Gastroesophageal sphincter (tissue), 3 donors: Measurements from ENCODE around the gene TRPC4AP.

ENCODE experiments used
- EP300 ChIP-seq: sonication (generic); formaldehyde crosslinking; IDR thresholded peaks from one replicate; pipeline ENCODE4 v1.6.1; 2017; ENCODE audit warnings: antibody characterized with exemption, mild to moderate bottlenecking
- POLR2A ChIP-seq, 2 donors: fragments of 450-650 bp; IDR thresholded peaks; one replicate each; pipeline ENCODE4 v1.6.1; 2017; ENCODE audit warnings: antibody characterized with exemption in 2 of 2, mild to moderate bottlenecking in 2 of 2, moderate library complexity in 1 of 2
- POLR2AphosphoS5 ChIP-seq: sonication (generic); formaldehyde crosslinking; IDR thresholded peaks from one replicate; pipeline ENCODE4 v1.6.1; 2017; ENCODE audit warnings: antibody characterized with exemption
- TF ChIP-seq, protein P1 (sequence below), 4 experiments: fragments of 200-600 bp in 2 of 4; fragments of 450-650 bp in 2 of 4; sonication (generic) in 1 of 4; IDR thresholded peaks; one replicate each; pipeline ENCODE4 v1.5.1; 2017 to 2019; ENCODE audit warnings: antibody characterized with exemption in 4 of 4, mild to moderate bottlenecking in 2 of 4, moderate library complexity in 2 of 4

DNA sequence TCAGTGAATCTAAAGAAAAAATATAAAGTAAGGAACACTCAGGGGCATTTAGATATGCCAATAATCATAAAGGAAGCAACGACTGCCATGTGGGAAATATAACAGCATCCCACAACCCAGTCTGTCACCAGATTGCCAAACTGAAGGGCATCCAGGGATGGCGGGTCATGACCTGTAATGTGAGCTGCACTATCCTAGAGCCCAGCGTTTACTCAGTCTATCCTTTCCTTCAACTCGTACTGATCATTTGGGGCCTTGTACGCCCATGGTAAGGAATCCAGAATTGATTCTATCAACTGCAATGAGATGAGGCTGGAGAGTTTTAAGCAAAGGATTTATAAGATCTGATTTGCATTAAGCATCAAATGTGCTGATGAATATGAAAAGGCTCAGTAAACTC is 5.3 kb downstream of the TRPC4AP start:
- TF ChIP-seq, protein P1, sequence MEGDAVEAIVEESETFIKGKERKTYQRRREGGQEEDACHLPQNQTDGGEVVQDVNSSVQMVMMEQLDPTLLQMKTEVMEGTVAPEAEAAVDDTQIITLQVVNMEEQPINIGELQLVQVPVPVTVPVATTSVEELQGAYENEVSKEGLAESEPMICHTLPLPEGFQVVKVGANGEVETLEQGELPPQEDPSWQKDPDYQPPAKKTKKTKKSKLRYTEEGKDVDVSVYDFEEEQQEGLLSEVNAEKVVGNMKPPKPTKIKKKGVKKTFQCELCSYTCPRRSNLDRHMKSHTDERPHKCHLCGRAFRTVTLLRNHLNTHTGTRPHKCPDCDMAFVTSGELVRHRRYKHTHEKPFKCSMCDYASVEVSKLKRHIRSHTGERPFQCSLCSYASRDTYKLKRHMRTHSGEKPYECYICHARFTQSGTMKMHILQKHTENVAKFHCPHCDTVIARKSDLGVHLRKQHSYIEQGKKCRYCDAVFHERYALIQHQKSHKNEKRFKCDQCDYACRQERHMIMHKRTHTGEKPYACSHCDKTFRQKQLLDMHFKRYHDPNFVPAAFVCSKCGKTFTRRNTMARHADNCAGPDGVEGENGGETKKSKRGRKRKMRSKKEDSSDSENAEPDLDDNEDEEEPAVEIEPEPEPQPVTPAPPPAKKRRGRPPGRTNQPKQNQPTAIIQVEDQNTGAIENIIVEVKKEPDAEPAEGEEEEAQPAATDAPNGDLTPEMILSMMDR (IDR thresholded peaks at IDR 0.05): no peak
- TF ChIP-seq POLR2A (IDR thresholded peaks at IDR 0.05): no peak
- no peak for TF ChIP-seq EP300
- TF ChIP-seq POLR2AphosphoS5: no peak
